ENCODE measurements around the gene GADL1. TPM values are rescaled to one million over a fixed set of nuclear protein-coding genes. Genes with fewer than 3 reads are reported as not detected.

The GADL1 gene
- total RNA-seq, 1 experiment from 2014 or later: not detected

DNA sequence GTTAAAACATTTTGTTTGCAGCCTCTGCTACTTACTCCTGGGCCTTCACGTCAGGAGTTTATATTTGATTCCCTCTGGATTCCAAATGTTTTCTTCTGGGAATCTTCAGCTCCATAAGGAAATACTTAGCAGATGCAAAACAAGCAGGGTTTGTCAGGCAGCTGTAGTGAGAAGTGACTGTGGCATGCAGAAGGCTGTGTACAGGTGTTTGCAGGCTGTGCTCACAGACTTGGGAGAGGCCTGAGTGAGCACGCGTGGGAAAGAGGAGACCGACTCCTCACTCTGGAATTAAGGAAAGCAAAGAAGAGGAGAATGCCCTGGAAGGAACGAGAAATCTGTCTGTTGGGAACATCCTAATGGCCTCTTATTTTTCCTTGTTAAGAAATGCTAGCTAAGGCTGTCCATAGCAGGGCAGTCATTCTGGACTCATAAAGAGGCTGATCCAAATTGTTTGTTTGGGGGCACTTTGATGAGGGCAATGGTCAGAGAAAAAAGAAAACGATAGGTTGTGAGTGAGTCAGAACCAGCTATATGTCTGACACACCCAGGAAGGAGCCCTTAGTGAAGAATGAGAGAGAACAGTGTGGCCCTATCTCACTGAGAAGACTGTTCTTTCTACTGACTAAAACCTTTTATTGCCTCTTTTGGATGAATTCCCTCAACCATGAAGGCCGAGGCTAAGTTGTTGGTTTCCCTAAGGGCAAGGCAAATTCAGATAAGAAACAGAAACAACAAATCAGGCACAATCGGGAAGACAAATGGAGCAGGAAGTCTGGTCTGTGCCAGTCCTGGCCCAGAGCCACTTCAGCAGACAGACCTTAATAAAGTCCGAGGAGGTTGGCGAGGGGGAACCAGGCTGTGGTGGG, 205.5 kb downstream of the GADL1 start (continued):
- TF ChIP-seq SIN3A (IDR thresholded peaks at IDR 0.05; ENCODE audit: low read depth) (peak; percentile 56), EZH2 (IDR thresholded peaks at IDR 0.05) (no peak), POLR2A (IDR thresholded peaks at IDR 0.05; ENCODE audit: borderline replicate concordance, extremely low read depth, insufficient read depth, insufficient read length) (no peak), ZNF274 (IDR thresholded peaks at IDR 0.05; ENCODE audit: low read depth, low read length) (no peak), RAD21 (IDR thresholded peaks at IDR 0.05; ENCODE audit: low read depth) (peak; percentile 17; the same call in 1 of the 2 replicates), POLR2AphosphoS5 (IDR thresholded peaks at IDR 0.05; ENCODE audit: low read depth, low read length) (peak; percentile 4; the same call in 1 of the 2 replicates), EGR1 (IDR thresholded peaks at IDR 0.05; ENCODE audit: low read depth) (no peak), TCF7L2 (IDR thresholded peaks at IDR 0.05; ENCODE audit: borderline replicate concordance, extremely low read depth, insufficient read depth, insufficient read length) (peak; percentile 88), ZFX (IDR thresholded peaks at IDR 0.05) (no peak), JUND (IDR thresholded peaks at IDR 0.05) (peak; percentile 69), FOSL1 (IDR thresholded peaks at IDR 0.05; ENCODE audit: low read depth) (peak; percentile 73), YY1 (IDR thresholded peaks at IDR 0.05; ENCODE audit: extremely low read depth, insufficient replicate concordance, low read depth, low read length) (peak; percentile 31), EZH2phosphoT487 (IDR thresholded peaks at IDR 0.05; ENCODE audit: borderline replicate concordance) (no peak), SRF (IDR thresholded peaks at IDR 0.05; ENCODE audit: low read depth) (no peak), CEBPB (IDR thresholded peaks at IDR 0.05; ENCODE audit: low read depth) (no peak; the same call in none of the 2 replicates)
- TF ChIP-seq, protein P1, sequence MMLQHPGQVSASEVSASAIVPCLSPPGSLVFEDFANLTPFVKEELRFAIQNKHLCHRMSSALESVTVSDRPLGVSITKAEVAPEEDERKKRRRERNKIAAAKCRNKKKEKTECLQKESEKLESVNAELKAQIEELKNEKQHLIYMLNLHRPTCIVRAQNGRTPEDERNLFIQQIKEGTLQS (IDR thresholded peaks at IDR 0.05): no peak
